ENCODE measurements around the gene CFAP20.

GRCh38 chr16:58128181-58128631 lies 975 bp downstream of the CFAP20 start:
- TF ChIP-seq POLR2A (IDR thresholded peaks at IDR 0.05) = no peak
- TF ChIP-seq, protein P1, sequence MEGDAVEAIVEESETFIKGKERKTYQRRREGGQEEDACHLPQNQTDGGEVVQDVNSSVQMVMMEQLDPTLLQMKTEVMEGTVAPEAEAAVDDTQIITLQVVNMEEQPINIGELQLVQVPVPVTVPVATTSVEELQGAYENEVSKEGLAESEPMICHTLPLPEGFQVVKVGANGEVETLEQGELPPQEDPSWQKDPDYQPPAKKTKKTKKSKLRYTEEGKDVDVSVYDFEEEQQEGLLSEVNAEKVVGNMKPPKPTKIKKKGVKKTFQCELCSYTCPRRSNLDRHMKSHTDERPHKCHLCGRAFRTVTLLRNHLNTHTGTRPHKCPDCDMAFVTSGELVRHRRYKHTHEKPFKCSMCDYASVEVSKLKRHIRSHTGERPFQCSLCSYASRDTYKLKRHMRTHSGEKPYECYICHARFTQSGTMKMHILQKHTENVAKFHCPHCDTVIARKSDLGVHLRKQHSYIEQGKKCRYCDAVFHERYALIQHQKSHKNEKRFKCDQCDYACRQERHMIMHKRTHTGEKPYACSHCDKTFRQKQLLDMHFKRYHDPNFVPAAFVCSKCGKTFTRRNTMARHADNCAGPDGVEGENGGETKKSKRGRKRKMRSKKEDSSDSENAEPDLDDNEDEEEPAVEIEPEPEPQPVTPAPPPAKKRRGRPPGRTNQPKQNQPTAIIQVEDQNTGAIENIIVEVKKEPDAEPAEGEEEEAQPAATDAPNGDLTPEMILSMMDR (IDR thresholded peaks at IDR 0.05) = no peak
